NK-92 treated with Interleukin-12 subunit alpha and Interleukin-12 subunit beta, amount 100 ng/mL, for 24 hours (cell line): ENCODE data around the gene RBM33.

Experiments
- DNase-seq: peaks from one replicate; lab custom pipeline; 2025; lab: John Stamatoyannopoulos, UW

The RBM33 gene

GRCh38 chr7:155770241-155770640, 125.8 kb downstream of the RBM33 start:
- DNase-seq, result no peak

- DNase-seq, result no peak
Observed at GRCh38 chr7:155773531-155773930, 129.1 kb downstream of the RBM33 start.

- no peak for DNase-seq
Observed at GRCh38 chr7:155774947-155775346, 130.5 kb downstream of the RBM33 start.

GRCh38 chr7:155775691-155776090, 131.2 kb downstream of the RBM33 start:
- DNase-seq, result no peak

GRCh38 chr7:155776606-155777005, 132.1 kb downstream of the RBM33 start:
- DNase-seq, result no peak

GRCh38 chr7:155778349-155778748, 133.9 kb downstream of the RBM33 start:
- no peak for DNase-seq

- no peak for DNase-seq
Observed at GRCh38 chr7:155780884-155781283, 136.4 kb downstream of the RBM33 start.

GRCh38 chr7:155781433-155781832, 137.0 kb downstream of the RBM33 start:
- DNase-seq, result no peak

GRCh38 chr7:155782466-155782865, 138.0 kb downstream of the RBM33 start:
- DNase-seq, result no peak

- DNase-seq, result no peak
Observed at GRCh38 chr7:155785536-155785935, 141.1 kb downstream of the RBM33 start.

- DNase-seq, result no peak
Observed at GRCh38 chr7:155786491-155786890, 142.0 kb downstream of the RBM33 start.

GRCh38 chr7:155787171-155787851, 142.8 kb downstream of the RBM33 start:
- DNase-seq, result no peak

- no peak for DNase-seq
Observed at GRCh38 chr7:155788616-155789000, 144.1 kb downstream of the RBM33 start.

GRCh38 chr7:155789001-155789725, 144.7 kb downstream of the RBM33 start:
- no peak for DNase-seq

GRCh38 chr7:155790666-155791065, 146.2 kb downstream of the RBM33 start:
- DNase-seq, result no peak

- DNase-seq, result no peak
Observed at GRCh38 chr7:155791214-155791737, 146.8 kb downstream of the RBM33 start.

GRCh38 chr7:155791836-155792235, 147.4 kb downstream of the RBM33 start:
- DNase-seq, result no peak

- DNase-seq, result no peak
Observed at GRCh38 chr7:155792315-155792960, 148.0 kb downstream of the RBM33 start.

- no peak for DNase-seq
Observed at GRCh38 chr7:155792999-155793560, 148.6 kb downstream of the RBM33 start.

GRCh38 chr7:155793720-155794119, 149.3 kb downstream of the RBM33 start:
- DNase-seq, result no peak

- no peak for DNase-seq
Observed at GRCh38 chr7:155794196-155794595, 149.7 kb downstream of the RBM33 start.

GRCh38 chr7:155795401-155795800, 150.9 kb downstream of the RBM33 start:
- DNase-seq, result no peak

- no peak for DNase-seq
Observed at GRCh38 chr7:155795951-155796350, 151.5 kb downstream of the RBM33 start.
